ENCODE measurements around the gene KCNG2. TPM values are rescaled to one million over a fixed set of nuclear protein-coding genes. Genes with fewer than 3 reads are reported as not detected.
A peak's percentile ranks its signal among the peaks of the same experiment; 100 is the strongest.

Gene KCNG2
- total and polyA plus RNA-seq, 2 of the 13 experiments (the other 11 are each of a cell fraction or from before 2014, with no cell fraction given) = not detected

DNA sequence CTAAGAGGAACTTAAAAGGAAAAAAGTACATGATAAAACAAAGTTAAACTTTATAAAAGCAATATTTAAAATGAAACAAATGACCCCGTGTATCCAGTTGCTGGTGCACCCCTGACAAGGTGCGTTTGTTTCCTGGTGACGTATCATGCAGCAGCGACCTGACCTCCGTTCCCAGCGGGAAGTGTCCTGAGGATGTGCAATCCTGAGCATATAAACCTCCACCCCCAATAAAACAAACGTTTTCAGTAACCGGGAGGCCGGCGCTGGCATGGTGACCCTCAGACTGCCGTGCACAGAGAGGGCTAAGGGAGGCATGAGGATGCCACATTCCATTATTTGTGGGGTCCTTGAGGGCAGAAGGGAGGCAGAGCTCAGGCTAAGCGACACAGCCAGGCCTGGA, 138.9 kb downstream of the KCNG2 start (continued):
- no peak for TF ChIP-seq SRSF4 (IDR thresholded peaks at IDR 0.05; ENCODE audit: low read depth, low read length, poor library complexity, severe bottlenecking)
- TF ChIP-seq, protein P1, sequence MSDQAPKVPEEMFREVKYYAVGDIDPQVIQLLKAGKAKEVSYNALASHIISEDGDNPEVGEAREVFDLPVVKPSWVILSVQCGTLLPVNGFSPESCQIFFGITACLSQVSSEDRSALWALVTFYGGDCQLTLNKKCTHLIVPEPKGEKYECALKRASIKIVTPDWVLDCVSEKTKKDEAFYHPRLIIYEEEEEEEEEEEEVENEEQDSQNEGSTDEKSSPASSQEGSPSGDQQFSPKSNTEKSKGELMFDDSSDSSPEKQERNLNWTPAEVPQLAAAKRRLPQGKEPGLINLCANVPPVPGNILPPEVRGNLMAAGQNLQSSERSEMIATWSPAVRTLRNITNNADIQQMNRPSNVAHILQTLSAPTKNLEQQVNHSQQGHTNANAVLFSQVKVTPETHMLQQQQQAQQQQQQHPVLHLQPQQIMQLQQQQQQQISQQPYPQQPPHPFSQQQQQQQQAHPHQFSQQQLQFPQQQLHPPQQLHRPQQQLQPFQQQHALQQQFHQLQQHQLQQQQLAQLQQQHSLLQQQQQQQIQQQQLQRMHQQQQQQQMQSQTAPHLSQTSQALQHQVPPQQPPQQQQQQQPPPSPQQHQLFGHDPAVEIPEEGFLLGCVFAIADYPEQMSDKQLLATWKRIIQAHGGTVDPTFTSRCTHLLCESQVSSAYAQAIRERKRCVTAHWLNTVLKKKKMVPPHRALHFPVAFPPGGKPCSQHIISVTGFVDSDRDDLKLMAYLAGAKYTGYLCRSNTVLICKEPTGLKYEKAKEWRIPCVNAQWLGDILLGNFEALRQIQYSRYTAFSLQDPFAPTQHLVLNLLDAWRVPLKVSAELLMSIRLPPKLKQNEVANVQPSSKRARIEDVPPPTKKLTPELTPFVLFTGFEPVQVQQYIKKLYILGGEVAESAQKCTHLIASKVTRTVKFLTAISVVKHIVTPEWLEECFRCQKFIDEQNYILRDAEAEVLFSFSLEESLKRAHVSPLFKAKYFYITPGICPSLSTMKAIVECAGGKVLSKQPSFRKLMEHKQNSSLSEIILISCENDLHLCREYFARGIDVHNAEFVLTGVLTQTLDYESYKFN (CRISPR knock-in tag; conservative IDR thresholded peaks at IDR 0.05) = peak; percentile 60
- TF ChIP-seq CEBPB (IDR thresholded peaks at IDR 0.05; ENCODE audit: borderline replicate concordance, low read depth, low read length) = peak; percentile 52
- TF ChIP-seq, protein P2, sequence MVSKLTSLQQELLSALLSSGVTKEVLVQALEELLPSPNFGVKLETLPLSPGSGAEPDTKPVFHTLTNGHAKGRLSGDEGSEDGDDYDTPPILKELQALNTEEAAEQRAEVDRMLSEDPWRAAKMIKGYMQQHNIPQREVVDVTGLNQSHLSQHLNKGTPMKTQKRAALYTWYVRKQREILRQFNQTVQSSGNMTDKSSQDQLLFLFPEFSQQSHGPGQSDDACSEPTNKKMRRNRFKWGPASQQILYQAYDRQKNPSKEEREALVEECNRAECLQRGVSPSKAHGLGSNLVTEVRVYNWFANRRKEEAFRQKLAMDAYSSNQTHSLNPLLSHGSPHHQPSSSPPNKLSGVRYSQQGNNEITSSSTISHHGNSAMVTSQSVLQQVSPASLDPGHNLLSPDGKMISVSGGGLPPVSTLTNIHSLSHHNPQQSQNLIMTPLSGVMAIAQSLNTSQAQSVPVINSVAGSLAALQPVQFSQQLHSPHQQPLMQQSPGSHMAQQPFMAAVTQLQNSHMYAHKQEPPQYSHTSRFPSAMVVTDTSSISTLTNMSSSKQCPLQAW (CRISPR knock-in tag; IDR thresholded peaks at IDR 0.05) = 0 out of 2 replicates have a peak, but pooled peaks have one; percentile 20
- no peak for TF ChIP-seq ZNF224 (CRISPR knock-in tag; IDR thresholded peaks at IDR 0.05)
- no peak for TF ChIP-seq HOXD1 (CRISPR knock-in tag; IDR thresholded peaks at IDR 0.05)
- peak; percentile 54 for TF ChIP-seq HNF4A (CRISPR knock-in tag; IDR thresholded peaks at IDR 0.05)
- 0 out of 3 replicates have a peak, but pooled peaks have one; percentile 7 for TF ChIP-seq MXI1 (IDR thresholded peaks at IDR 0.05; ENCODE audit: borderline replicate concordance, low read depth, low read length)
- TF ChIP-seq ATF4 (CRISPR knock-in tag; IDR thresholded peaks at IDR 0.05) = 0 out of 4 replicates have a peak, but pooled peaks of 1 of the 2 experiments have one; percentile 20
- no peak for TF ChIP-seq KLF6 (CRISPR knock-in tag; IDR thresholded peaks at IDR 0.05)
- TF ChIP-seq RXRA (CRISPR knock-in tag; IDR thresholded peaks at IDR 0.05) = peak; percentile 54; the same call in 1 of the 2 replicates
- TF ChIP-seq HNF4G (IDR thresholded peaks at IDR 0.05; ENCODE audit: borderline replicate concordance, low read depth, low read length) = peak; percentile 43; the same call in 1 of the 2 replicates
- no peak for TF ChIP-seq HNF4G (CRISPR knock-in tag; IDR thresholded peaks at IDR 0.05; ENCODE audit: borderline replicate concordance, low read depth)
- TF ChIP-seq, protein P3, sequence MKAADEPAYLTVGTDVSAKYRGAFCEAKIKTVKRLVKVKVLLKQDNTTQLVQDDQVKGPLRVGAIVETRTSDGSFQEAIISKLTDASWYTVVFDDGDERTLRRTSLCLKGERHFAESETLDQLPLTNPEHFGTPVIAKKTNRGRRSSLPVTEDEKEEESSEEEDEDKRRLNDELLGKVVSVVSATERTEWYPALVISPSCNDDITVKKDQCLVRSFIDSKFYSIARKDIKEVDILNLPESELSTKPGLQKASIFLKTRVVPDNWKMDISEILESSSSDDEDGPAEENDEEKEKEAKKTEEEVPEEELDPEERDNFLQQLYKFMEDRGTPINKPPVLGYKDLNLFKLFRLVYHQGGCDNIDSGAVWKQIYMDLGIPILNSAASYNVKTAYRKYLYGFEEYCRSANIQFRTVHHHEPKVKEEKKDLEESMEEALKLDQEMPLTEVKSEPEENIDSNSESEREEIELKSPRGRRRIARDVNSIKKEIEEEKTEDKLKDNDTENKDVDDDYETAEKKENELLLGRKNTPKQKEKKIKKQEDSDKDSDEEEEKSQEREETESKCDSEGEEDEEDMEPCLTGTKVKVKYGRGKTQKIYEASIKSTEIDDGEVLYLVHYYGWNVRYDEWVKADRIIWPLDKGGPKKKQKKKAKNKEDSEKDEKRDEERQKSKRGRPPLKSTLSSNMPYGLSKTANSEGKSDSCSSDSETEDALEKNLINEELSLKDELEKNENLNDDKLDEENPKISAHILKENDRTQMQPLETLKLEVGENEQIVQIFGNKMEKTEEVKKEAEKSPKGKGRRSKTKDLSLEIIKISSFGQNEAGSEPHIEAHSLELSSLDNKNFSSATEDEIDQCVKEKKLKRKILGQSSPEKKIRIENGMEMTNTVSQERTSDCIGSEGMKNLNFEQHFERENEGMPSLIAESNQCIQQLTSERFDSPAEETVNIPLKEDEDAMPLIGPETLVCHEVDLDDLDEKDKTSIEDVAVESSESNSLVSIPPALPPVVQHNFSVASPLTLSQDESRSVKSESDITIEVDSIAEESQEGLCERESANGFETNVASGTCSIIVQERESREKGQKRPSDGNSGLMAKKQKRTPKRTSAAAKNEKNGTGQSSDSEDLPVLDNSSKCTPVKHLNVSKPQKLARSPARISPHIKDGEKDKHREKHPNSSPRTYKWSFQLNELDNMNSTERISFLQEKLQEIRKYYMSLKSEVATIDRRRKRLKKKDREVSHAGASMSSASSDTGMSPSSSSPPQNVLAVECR (CRISPR knock-in tag; IDR thresholded peaks at IDR 0.05; ENCODE audit: borderline replicate concordance) = peak; percentile 16; the same call in 1 of the 2 replicates
- TF ChIP-seq, protein P4, sequence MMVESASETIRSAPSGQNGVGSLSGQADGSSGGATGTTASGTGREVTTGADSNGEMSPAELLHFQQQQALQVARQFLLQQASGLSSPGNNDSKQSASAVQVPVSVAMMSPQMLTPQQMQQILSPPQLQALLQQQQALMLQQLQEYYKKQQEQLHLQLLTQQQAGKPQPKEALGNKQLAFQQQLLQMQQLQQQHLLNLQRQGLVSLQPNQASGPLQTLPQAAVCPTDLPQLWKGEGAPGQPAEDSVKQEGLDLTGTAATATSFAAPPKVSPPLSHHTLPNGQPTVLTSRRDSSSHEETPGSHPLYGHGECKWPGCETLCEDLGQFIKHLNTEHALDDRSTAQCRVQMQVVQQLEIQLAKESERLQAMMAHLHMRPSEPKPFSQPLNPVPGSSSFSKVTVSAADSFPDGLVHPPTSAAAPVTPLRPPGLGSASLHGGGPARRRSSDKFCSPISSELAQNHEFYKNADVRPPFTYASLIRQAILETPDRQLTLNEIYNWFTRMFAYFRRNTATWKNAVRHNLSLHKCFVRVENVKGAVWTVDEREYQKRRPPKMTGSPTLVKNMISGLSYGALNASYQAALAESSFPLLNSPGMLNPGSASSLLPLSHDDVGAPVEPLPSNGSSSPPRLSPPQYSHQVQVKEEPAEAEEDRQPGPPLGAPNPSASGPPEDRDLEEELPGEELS (CRISPR knock-in tag; IDR thresholded peaks at IDR 0.05) = peak; percentile 57
- peak in 1 of 2 experiments; percentile 47; a peak in 1 of 4 replicates for TF ChIP-seq EP300 (IDR thresholded peaks at IDR 0.05; ENCODE audit: low read depth in 2 of 2, low read length in 2 of 2)
- TF ChIP-seq EP300 (CRISPR knock-in tag; IDR thresholded peaks at IDR 0.05; ENCODE audit: borderline replicate concordance) = no peak

Measured in HepG2 (cell line).